BE2C (cell line): ENCODE data around the gene DCUN1D1.

Source experiments
- DNase-seq: peaks from one replicate; pipeline ENCODE4 v3.0.0-alpha.2; 2020
- H3K27me3 ChIP-seq: fragments of 250-450 bp; sonication (Bioruptor Pico); 2 replicates; pipeline ENCODE4 v1.5.1; 2020; ENCODE audit warnings: mild to moderate bottlenecking
- H3K36me3 ChIP-seq: fragments of 250-450 bp; sonication (Bioruptor Pico); 2 replicates; pipeline ENCODE4 v1.5.1; 2020; ENCODE audit warnings: mild to moderate bottlenecking
- H3K4me1 ChIP-seq: fragments of 250-450 bp; sonication (Bioruptor Pico); 2 replicates; pipeline ENCODE4 v1.5.1; 2020
- H3K4me3 ChIP-seq: 2 replicates; pipeline ENCODE4 v1.5.1; 2011; ENCODE audit warnings: low read depth, low read length
- H3K9me3 ChIP-seq: fragments of 250-450 bp; sonication (Bioruptor Pico); 2 replicates; pipeline ENCODE4 v1.5.1; 2020
- TF ChIP-seq, protein P1 (sequence below): IDR thresholded peaks from 2 replicates; pipeline ENCODE4 v1.5.1; 2012; ENCODE audit warnings: mild to moderate bottlenecking, low read depth, low read length

The DCUN1D1 gene

DNA sequence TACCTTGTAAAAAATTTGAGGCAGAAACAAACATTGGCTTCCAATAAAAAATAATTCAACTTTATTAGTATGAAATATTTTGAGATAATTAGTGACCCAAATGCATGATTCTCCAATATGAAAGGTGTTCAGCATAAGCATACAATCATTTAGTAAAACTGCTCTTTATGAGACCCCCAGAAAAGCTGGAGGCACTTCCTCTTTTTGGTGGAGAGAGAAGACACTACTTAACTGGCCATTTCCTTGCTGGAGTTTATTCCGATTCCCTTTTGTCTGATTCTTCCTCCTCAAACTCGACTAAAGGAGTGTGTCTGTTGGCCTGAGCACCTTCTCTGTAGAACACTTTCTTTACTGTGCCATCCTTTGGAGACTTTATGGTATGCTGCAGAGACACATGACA, 34.8 kb upstream of the DCUN1D1 start:
- H3K4me1 ChIP-seq: no peaks in the 10 kb centered on the region
- H3K36me3 ChIP-seq: peaks cover 28% of the 10 kb centered on the region
- no peak for DNase-seq
- no peak overlapping the region for H3K4me3 ChIP-seq
- TF ChIP-seq, protein P1, sequence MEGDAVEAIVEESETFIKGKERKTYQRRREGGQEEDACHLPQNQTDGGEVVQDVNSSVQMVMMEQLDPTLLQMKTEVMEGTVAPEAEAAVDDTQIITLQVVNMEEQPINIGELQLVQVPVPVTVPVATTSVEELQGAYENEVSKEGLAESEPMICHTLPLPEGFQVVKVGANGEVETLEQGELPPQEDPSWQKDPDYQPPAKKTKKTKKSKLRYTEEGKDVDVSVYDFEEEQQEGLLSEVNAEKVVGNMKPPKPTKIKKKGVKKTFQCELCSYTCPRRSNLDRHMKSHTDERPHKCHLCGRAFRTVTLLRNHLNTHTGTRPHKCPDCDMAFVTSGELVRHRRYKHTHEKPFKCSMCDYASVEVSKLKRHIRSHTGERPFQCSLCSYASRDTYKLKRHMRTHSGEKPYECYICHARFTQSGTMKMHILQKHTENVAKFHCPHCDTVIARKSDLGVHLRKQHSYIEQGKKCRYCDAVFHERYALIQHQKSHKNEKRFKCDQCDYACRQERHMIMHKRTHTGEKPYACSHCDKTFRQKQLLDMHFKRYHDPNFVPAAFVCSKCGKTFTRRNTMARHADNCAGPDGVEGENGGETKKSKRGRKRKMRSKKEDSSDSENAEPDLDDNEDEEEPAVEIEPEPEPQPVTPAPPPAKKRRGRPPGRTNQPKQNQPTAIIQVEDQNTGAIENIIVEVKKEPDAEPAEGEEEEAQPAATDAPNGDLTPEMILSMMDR: no peak
- H3K9me3 ChIP-seq: no peaks in the 10 kb centered on the region
- no peaks in the 10 kb centered on the region for H3K27me3 ChIP-seq

DNA sequence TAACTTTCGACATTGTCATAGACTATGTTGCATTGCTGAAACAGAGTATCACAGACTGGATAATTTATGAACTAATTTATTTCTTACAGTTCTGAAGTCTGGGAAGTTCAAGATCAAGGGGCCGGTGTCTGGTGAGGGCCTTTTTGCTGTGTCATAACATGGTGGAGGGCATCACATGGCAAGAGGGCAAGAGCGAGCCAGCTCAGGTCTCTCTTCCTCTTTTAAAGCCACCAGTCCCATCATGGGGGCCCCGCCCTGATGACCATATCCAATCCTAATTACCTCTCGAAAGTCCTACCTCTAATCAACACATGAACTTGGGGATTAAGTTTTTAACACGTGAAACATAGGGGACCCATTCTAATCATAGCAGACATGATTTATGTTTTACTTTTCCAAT, 33.5 kb upstream of the DCUN1D1 start:
- DNase-seq: no peak
- H3K9me3 ChIP-seq: no peaks in the 10 kb centered on the region
- H3K4me3 ChIP-seq: no peak overlapping the region
- TF ChIP-seq, protein P1: no peak
- peaks cover 20% of the 10 kb centered on the region for H3K36me3 ChIP-seq
- H3K27me3 ChIP-seq: no peaks in the 10 kb centered on the region
- peaks cover 5% of the 10 kb centered on the region; the same call in 1 of the 2 replicates for H3K4me1 ChIP-seq

DNA sequence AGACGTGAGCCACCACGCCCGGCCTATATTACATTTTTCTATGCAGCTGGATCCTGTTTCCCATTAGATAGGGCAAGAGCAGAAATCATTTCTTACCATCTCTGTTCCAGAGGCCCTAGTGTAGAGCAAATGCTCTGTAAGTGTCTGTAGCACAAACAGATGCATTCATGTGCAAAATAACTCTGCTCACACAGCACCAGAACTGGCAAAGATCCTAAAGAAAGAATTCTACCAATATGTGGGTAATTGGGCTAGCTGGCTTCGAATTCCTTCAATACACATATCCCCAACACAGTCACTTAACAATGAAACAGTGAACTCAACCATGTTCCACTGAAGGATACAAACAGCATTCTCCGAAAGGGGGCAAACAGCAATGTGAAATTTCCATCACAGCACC, 32.7 kb upstream of the DCUN1D1 start:
- Histone ChIP-seq H3K9me3 (no peaks in the 10 kb centered on the region), H3K4me1 (peaks cover 5% of the 10 kb centered on the region; the same call in 1 of the 2 replicates), H3K36me3 (peaks cover 20% of the 10 kb centered on the region), H3K4me3 (no peak overlapping the region), H3K27me3 (no peaks in the 10 kb centered on the region)
- DNase-seq: no peak
- TF ChIP-seq, protein P1: no peak

DNA sequence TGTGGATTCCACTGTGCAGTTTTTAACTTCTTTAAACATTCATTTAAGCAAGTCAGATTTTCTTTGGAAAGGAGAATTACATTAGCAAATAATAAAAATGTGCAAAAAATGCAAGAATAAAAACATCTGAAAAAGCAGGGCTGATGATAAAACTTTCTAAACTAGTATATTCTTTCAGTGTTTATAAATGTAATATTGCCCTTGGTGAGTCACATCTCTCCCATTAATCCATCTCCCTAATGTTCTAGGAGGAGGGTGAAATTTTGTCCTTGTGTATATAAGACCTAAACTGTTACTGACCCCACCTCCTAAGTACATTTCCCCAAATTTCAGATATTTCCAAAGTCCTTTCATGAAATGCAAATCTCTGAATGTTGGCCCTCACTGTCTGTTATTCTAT, 28.5 kb upstream of the DCUN1D1 start:
- TF ChIP-seq, protein P1: no peak
- H3K36me3 ChIP-seq: peaks cover 2% of the 10 kb centered on the region; the same call in 1 of the 2 replicates
- peaks cover 5% of the 10 kb centered on the region; the same call in 1 of the 2 replicates for H3K4me1 ChIP-seq
- H3K9me3 ChIP-seq: no peaks in the 10 kb centered on the region
- no peak overlapping the region for H3K4me3 ChIP-seq
- no peak for DNase-seq
- no peaks in the 10 kb centered on the region for H3K27me3 ChIP-seq

DNA sequence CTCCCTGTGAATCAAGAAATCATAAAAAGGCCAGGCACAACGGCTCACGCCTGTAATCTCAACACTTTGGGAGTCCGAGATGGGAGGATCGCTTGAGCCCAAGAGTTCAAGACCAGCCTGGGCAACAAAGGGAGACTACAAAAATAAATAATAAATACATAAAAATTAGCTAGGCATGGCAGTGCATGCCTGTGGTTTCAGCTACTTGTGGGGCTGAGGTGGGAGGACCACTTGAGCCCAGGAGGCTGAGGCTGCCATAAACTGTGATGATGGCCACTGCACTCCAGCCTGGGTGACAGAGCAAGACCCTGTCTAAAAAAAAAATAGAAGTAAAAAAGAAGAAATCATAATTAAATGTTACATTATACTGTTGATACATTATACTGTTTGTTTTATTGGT, 28.0 kb upstream of the DCUN1D1 start:
- TF ChIP-seq, protein P1: no peak
- Histone ChIP-seq H3K9me3 (no peaks in the 10 kb centered on the region), H3K4me3 (no peak overlapping the region), H3K36me3 (peaks cover 2% of the 10 kb centered on the region; the same call in 1 of the 2 replicates), H3K4me1 (peaks cover 5% of the 10 kb centered on the region; the same call in 1 of the 2 replicates), H3K27me3 (no peaks in the 10 kb centered on the region)
- no peak for DNase-seq

DNA sequence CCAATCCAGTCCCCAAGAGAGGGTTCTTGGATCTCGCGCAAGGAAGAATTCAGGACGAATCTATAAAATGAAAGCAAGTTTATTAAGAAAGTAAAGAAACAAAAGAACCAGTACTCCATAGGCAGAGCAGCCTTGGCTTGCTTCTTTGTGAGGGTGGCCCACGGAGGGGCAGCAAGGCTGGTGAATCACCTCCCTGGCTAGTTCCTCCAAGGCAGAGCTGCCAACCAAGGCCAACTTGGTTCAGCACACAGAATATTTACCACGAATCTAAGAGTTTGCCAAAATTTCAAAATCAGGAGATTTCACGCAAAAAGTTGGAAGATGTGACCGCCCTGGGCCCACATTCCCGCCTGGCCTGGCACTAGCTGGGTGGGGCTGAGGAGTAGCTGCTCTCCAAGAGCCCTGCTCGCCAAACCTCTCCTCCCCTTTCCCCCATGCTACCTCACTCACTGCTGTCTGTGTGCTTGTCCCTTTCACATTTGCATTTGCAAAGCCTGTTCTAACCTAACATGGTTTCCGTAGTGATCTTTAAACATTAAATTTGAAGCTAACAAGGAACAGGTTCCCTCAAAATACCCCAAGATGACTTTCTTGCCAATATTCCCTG, 26.2 kb upstream of the DCUN1D1 start:
- peaks cover 5% of the 10 kb centered on the region; the same call in 1 of the 2 replicates for H3K4me1 ChIP-seq
- TF ChIP-seq, protein P1: no peak
- DNase-seq: no peak
- H3K4me3 ChIP-seq: no peak overlapping the region
- H3K27me3 ChIP-seq: no peaks in the 10 kb centered on the region
- H3K9me3 ChIP-seq: no peaks in the 10 kb centered on the region
- H3K36me3 ChIP-seq: no peaks in the 10 kb centered on the region
